NCI-H748 treated with DMSO at 0.1 percent for 48 hours (cell line): ENCODE measurements around the gene SLC38A10.

Experiments
- DNase-seq: peaks from one replicate; lab custom pipeline; 2025; lab: John Stamatoyannopoulos, UW

The SLC38A10 gene

DNA sequence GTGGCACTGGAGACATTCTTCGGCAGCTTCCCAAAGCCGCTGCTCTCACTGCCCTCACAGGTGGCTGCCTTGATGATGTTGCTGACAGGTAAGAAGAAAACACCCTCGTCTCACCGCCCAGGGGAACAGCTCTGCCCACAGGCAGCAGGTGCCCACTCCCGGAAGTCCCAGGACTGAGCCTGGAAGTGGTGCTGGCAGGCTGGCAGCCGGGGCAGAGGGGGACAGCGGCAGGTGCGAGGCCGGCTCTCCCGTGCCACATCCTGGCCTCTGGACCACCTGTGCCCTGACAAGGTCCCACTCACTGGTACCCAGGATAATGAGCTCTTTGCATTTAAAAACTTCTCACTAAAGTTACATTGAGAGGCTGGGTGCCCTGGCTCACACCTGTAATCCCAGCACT lies 92.8 kb downstream of the SLC38A10 start:
- no peak for DNase-seq

DNA sequence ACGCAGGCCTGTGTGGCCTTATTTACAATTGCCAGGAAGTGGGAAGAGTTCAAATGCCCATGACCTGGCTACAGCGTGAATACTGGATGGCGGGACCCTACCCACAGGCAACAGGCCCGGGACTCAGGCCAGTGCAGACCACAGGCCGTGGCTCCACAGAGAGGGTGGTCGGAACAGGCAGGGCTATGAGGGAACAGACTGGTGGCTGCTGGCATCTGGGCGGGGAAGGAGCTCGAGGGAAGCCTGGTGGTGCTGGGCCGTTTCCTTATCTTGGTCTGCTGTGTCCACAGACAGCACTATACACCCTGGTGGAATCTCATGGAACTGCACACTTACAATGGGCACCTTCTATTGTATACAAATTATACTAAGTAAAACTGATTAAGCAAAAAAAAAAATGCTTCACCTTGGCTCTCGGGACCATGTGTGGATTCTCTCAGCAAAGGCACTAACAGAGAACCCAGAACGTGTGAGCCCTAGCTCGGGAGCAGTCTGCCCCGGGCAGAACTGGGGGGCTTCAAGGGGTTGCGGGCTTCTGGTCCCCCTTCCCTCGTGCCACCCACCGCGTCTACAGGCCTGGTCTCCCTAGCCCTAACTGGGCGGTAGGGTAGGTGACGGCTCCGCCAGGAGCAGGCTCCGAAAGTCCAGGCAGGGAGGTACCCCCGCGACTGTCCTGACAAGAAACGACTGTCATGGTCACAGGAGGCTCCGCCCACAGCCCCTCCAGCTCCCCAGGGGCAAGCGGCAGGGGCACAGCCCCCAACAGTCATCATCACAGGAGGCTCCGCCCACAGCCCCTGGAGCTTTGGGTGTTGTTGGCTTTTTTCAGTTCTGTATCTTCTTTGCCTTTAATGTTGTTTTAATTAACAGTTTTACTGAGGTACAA lies 94.2 kb downstream of the SLC38A10 start:
- DNase-seq = no peak

DNA sequence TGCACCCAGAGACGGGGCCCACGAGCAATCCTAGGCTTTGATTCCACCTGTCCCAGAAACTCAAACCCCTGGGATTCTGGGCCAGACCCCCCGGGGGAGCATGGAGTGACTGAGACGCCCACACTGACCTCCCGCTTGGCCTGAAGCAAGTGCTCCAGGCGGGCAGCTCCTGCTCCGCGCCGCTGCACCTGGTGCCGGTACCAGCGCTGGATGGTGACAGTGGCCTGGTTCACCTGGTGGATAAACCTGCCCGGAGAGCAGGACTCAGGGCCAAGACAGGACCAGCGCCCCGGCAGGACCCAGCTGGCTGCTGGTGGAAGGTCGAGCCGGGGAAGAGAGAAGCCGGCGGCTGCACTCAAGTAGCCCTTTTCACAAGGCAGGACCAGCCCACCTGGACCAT lies 94.9 kb downstream of the SLC38A10 start:
- no peak for DNase-seq

DNA sequence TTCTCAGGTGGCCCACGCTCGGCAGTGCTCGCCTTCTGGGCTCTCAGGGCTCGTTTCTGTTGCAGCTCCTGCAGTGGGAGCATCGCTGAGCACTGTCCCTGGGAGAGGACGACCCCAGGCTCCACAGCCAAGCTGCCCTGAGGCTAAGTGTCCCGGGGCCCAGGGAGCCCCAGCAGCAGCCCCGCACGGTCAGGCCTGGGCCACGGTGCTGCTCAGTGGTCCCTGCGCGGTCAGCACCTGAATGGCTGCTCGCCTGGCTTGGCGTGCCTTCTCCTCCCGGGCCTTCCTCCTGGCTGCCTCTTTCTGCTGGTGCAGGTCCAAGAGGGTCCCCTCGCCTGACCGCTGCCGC lies 95.7 kb downstream of the SLC38A10 start:
- DNase-seq = no peak

DNA sequence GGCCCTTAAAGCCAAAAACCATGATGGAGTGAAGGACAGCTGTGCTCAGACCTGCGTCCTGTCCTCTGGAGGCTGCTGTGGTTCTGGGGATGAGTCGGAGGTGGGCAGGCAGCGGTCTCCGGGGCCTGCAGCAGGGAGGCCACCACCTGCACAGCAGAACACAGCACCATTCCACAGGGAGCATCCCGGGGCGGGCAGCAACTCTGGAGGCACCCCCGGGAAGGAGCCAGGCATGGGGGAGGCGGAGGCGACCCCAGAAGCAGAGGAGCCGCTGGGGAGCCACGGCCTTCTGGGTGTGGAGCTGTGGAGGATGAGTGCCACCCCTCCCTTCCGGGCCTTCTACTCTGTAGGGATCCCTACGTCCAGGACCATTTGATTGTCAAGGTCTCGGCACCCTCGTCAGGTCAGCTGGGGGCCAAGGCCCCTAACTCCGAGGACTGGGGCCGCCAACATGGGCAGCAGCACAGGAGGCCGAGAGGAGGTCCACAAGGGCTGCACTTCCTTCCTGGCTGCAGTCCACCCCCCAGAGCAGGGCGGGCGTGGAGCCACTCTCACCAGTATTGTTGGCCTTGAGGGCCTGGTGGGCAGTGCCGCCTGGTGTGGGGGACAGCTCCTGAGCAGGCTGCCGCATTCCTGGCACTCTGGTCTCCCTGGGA lies 96.2 kb downstream of the SLC38A10 start:
- no peak for DNase-seq

DNA sequence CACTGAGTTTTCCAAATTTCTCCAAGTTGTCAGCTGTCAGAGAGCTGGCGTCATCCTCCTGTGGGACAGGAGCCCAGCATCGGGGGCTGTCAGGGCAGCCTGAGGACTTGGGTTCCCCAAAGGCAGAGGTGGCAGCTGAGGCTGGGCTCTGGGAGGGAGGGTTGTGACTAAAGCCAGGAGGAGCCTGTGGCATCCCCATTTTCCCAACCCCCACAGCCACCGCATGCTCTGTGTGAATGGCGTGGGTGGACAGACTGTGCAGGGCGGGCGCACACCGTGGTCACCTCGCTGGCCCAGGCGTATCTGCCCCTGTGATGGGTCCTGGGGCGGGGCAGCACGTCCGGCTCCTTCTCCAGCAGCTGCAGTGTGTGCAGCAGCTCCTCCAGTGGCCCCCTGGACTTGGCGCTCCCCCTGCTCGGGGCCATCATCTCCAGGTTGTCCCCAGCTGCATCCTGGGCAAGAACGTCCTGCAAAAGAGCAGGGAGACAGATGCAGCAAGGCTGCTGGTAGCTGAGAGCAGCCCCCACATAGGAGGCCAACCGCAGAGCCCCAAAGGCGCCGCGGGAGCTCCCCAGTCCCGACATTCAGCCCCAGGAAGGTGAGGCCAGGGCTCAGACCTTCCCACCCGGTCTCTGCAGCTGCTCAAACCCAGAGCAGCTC lies 97.1 kb downstream of the SLC38A10 start:
- DNase-seq = no peak

DNA sequence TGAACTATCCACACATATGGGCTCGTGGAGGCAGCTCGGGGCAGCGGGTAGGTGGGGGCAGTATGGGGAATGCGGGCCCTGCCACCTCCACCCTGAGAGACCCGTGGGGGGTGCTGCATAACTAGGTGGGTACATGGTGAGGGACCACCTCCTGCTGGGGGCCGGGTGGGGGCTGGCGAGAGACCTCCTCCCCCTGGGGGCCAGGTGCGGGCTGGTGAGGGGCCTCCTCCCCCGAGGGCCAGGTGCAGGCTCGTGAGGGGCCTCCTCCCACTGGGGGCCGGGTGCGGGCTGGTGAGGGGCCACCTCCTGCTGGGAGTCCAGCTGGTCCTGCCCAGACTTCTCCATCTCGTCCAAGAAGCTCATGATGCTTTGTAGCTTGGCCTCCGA lies 97.7 kb downstream of the SLC38A10 start:
- no peak for DNase-seq

DNA sequence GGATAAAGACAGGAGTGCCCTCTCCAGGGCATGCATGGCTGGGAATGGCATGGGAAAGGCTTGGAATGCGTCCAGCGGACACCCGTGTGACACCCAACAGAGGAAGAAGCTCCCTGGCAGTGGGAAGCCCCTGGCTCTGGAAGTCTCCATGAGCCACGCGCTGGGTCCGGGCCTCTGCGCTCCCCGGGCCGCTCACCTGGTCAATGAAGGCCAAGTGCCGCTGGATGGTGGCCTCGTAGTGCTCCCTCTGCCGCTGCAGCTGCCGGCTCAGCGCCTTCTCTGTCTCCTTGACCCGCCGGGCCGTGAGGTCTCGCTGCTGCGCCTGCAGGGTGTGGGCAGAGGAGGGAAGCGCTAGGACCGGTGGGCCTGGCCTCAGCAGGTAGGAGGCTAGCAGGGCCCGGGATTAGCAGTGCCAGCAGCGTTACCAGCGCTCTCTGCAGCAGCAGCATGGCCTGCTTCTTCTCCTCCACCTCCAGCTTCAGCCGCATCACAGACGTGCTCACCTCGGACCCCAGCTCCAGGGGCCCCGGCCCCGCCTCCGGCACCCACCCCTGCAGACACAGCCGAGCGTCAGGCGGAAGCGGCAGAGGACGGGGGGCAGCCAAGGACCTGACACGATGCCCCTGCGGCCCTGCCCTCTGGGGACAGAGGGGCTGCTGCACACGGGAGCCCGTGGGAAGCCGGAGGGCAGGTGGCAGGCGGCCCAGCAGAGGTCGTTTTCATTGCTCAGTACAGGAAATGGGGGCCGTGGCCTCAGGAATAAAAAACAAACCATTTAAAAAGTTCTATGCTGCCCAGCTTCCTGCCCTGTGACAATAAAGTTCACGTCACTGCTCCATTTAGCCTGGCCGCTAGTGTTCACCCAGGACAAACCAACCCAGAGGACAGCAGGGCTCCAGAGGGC lies 98.3 kb downstream of the SLC38A10 start:
- no peak for DNase-seq

DNA sequence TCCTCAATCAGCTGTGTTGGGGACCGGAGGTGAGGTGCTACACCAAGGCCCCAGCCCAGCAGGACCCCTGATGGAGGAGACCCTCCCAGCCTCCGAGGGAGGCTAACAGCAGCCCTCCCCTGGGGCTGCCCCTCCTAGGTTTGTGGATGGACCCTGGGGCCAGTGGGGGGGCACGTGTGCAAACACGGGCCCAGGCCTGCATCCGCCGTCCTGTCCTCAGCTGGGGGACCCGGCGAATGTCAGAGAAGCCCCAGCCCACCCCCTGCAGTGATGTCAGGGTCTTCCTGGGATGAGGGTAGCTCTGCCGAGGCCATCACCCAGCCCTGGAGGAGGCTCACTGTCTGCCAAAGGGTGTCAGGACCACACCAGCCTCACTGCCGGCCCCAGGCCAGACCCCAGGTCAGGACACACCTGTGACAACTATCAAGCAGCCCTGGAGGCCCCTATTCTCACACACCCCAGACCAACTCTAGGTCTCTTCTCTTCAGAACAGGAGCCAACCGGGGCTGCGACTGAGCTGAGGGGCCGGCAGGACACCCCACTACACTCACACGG lies 99.1 kb downstream of the SLC38A10 start:
- DNase-seq = no peak
